Lung (tissue), 12 donors: ENCODE measurements around the gene ALDH18A1. TPM values are rescaled to one million over a fixed set of nuclear protein-coding genes. Genes with fewer than 3 reads are reported as not detected.

Source experiments
- ATAC-seq: fragments of 200-7000 bp; cut with Tn5 transposase; one replicate; pipeline ENCODE4 v1.9.1; 2020; ENCODE audit warnings: moderate number of reproducible peaks; ENCODE audit not compliant: insufficient read depth, low FRiP score
- DNase-seq, 3 donors: peaks; one replicate each; pipeline ENCODE4 v3.0.0-alpha.2; 2013 to 2017
- H3K27ac ChIP-seq, 2 donors: one replicate each; pipeline ENCODE4 v1.5.1; 2013; ENCODE audit warnings: mild to moderate bottlenecking in 2 of 2, moderate library complexity in 2 of 2, control low read depth in 1 of 2, inconsistent platforms in 1 of 2, low read depth in 1 of 2, low read length in 1 of 2
- H3K27me3 ChIP-seq, 3 donors: one replicate each; pipeline ENCODE4 v1.5.1; 2013; ENCODE audit warnings: low read length in 2 of 3; ENCODE audit not compliant: control insufficient read depth in 3 of 3, insufficient read depth in 3 of 3
- H3K36me3 ChIP-seq, 4 donors: one replicate each; pipeline ENCODE4 v1.5.1; 2013; ENCODE audit warnings: low read length in 4 of 4, mild to moderate bottlenecking in 1 of 4, moderate library complexity in 1 of 4; ENCODE audit not compliant: control insufficient read depth in 4 of 4, insufficient read depth in 4 of 4
- H3K4me1 ChIP-seq, 5 donors: one replicate each; pipeline ENCODE4 v1.5.1; 2013; ENCODE audit warnings: low read length in 5 of 5, mild to moderate bottlenecking in 2 of 5, moderate library complexity in 1 of 5; ENCODE audit not compliant: control insufficient read depth in 5 of 5, insufficient read depth in 5 of 5
- H3K4me3 ChIP-seq: one replicate; pipeline ENCODE4 v1.5.1; 2013; ENCODE audit warnings: mild to moderate bottlenecking, control low read depth, moderate library complexity
- H3K9ac ChIP-seq, 2 donors: one replicate each; pipeline ENCODE4 v1.5.1; 2013; ENCODE audit warnings: low read length in 2 of 2, control low read depth in 1 of 2; ENCODE audit not compliant: insufficient read depth in 1 of 2
- H3K9me3 ChIP-seq, 4 donors: one replicate each; pipeline ENCODE4 v1.5.1; 2013; ENCODE audit warnings: low read length in 3 of 4, mild to moderate bottlenecking in 1 of 4, moderate library complexity in 1 of 4; ENCODE audit not compliant: control insufficient read depth in 4 of 4, insufficient read depth in 3 of 4
- CTCF ChIP-seq: IDR thresholded peaks from 2 replicates; pipeline ENCODE4 v1.5.1; 2012; ENCODE audit warnings: mild to moderate bottlenecking; ENCODE audit errors: control extremely low read depth, extremely low read depth
- WGBS, 2 donors: extraction: QIAGEN DNeasy Blood & Tissue Kit; methylation state at CpG; one replicate each; pipeline ENCODE4 v1.1.7; 2013; 5-methylcytosine and 5-hydroxymethylcytosine counted together
- polyA plus RNA-seq, 2 donors: library from polyadenylated mRNA; stranded (reverse); fragments of 200-250 nt; gene quantifications; one replicate each; pipeline ENCODE4 v1.2.1, GENCODE V29; 2013
- total RNA-seq, 2 donors: library from RNA; depleted of rRNA in 1 of 2; stranded (reverse); fragments of >200 nt in 1 of 2; gene quantifications; one replicate each; pipeline ENCODE4 v1.2.1, GENCODE V29; 2014 to 2021
- donor health status: control.
- donor health status: control.
- donor health status: Bipolar disorder and iron deficiency.
- donor health status: healthy.
- donor health status: DM: yes; HTN: yes; CAD: no.

Gene ALDH18A1
- total and polyA plus RNA-seq, 4 donors: 12.6 to 44.5 (median 30.2) TPM

- DNase-seq: peak; percentile 35 to 80 (median 74)
- no peak overlapping the region for H3K27ac ChIP-seq
- TF ChIP-seq CTCF: no peak
- no peaks in the 10 kb centered on the region for H3K36me3 ChIP-seq
- peaks cover 2 to 26% (median 9%) of the 10 kb centered on the region in 5 donors for H3K4me1 ChIP-seq
- peaks cover 0 to 2% (median 0%) of the 10 kb centered on the region in 4 donors for H3K9me3 ChIP-seq
- no peaks in the 10 kb centered on the region for H3K27me3 ChIP-seq
- 79 to 83% methylated on average over 7 of the region's 7 CpGs for WGBS, 2 donors
- H3K4me3 ChIP-seq: no peak overlapping the region
- peak overlapping the region in 1 of 2 donors; percentile 46 for H3K9ac ChIP-seq
- no peak for ATAC-seq
Observed at GRCh38 chr10:95572131-95572820, 84.2 kb downstream of the ALDH18A1 start.

- DNase-seq (no peak), ATAC-seq (no peak)
- no peaks in the 10 kb centered on the region for H3K36me3 ChIP-seq
- H3K9me3 ChIP-seq: peaks cover 0 to 2% (median 0%) of the 10 kb centered on the region in 4 donors
- H3K4me3 ChIP-seq: no peak overlapping the region
- no peak for TF ChIP-seq CTCF
- H3K9ac ChIP-seq: no peak overlapping the region
- no peak overlapping the region for H3K27ac ChIP-seq
- no peaks in the 10 kb centered on the region for H3K27me3 ChIP-seq
- H3K4me1 ChIP-seq: peaks cover 2 to 26% (median 9%) of the 10 kb centered on the region in 5 donors
- WGBS, 2 donors: 93 to 96% methylated on average over 4 of the region's 4 CpGs
Observed at GRCh38 chr10:95571390-95571789, 85.1 kb downstream of the ALDH18A1 start.

- H3K9ac ChIP-seq: no peak overlapping the region
- H3K27me3 ChIP-seq: no peaks in the 10 kb centered on the region
- no peak overlapping the region for H3K27ac ChIP-seq
- ATAC-seq: no peak
- no peaks in the 10 kb centered on the region for H3K36me3 ChIP-seq
- H3K9me3 ChIP-seq: no peaks in the 10 kb centered on the region
- DNase-seq: no peak
- no peak overlapping the region for H3K4me3 ChIP-seq
- no peak for TF ChIP-seq CTCF
- peaks cover 2 to 44% (median 16%) of the 10 kb centered on the region in 5 donors for H3K4me1 ChIP-seq
Observed at GRCh38 chr10:95569368-95569767, 87.1 kb downstream of the ALDH18A1 start.
